B cell (primary cell): ENCODE results near the gene HEPN1.

Source experiments
- CTCF ChIP-seq: fragments of 200-600 bp; IDR thresholded peaks from one replicate; pipeline ENCODE4 v1.8.0; 2022; ENCODE audit warnings: antibody characterized with exemption, mild to moderate bottlenecking
- EZH2 ChIP-seq: IDR thresholded peaks from 2 replicates; pipeline ENCODE4 v1.6.1; 2012; ENCODE audit warnings: borderline replicate concordance, low read depth, mild to moderate bottlenecking, moderate library complexity, low read length; ENCODE audit not compliant: insufficient read depth, poor library complexity, severe bottlenecking

GRCh38 chr11:124896071-124896750 is 22.8 kb upstream of the HEPN1 start:
- no peak for TF ChIP-seq CTCF
- TF ChIP-seq EZH2, result no peak
